Measurements from ENCODE around the gene TMEM88. TPM values are rescaled to one million over a fixed set of nuclear protein-coding genes. Genes with fewer than 3 reads are reported as not detected.

The TMEM88 gene
- total RNA-seq, 1 donor from 2014 or later: 3.4 TPM

DNA sequence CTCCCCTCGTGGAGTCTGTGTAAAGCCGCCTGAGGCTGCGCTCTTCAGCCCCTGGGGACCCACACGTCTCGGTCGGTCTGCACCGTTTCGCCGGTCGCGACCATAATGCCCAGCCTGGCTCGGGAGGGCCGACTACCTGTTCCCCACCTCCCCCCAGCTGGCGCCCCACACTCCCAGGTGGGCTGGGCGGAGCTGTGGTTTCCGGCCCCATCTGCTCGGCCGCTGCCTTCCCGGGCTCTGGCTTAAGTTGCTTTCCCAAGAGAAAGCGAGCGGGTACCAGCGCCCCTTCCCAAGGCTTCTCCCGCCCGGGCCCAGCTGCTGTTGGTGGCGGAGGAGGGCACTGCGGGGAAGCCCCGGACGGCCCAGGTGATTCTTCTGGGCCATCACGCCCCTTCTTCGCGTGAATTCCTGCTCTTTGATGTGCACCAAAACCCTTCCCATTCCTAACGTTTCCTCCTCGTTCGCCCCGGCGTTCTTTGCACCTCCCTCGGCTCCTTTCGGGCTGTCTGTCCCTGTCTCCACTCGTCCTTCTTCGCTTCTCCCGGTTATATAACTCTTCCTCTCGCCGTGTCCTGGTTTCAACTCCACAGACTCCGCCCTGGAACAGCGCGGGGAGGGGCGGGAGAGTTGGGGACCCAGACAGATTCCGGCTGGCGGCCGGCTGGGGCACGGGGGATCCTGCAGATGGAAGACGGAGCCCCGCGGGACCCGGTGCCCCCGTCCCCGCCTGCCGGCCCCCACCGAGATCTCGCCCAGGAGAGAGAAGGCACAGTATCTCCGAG, 18.9 kb upstream of the TMEM88 start:
- H3K4me1 Mint-ChIP-seq (ENCODE audit: unreplicated experiment): peaks cover 58% of the 10 kb centered on the region
- peak overlapping the region; percentile 99 for H3K27ac Mint-ChIP-seq (ENCODE audit: unreplicated experiment)
- TF ChIP-seq, protein P1, sequence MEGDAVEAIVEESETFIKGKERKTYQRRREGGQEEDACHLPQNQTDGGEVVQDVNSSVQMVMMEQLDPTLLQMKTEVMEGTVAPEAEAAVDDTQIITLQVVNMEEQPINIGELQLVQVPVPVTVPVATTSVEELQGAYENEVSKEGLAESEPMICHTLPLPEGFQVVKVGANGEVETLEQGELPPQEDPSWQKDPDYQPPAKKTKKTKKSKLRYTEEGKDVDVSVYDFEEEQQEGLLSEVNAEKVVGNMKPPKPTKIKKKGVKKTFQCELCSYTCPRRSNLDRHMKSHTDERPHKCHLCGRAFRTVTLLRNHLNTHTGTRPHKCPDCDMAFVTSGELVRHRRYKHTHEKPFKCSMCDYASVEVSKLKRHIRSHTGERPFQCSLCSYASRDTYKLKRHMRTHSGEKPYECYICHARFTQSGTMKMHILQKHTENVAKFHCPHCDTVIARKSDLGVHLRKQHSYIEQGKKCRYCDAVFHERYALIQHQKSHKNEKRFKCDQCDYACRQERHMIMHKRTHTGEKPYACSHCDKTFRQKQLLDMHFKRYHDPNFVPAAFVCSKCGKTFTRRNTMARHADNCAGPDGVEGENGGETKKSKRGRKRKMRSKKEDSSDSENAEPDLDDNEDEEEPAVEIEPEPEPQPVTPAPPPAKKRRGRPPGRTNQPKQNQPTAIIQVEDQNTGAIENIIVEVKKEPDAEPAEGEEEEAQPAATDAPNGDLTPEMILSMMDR (IDR thresholded peaks at IDR 0.05): no peak
- H3K27me3 Mint-ChIP-seq (ENCODE audit: unreplicated experiment): peaks cover 4% of the 10 kb centered on the region
- peaks cover 6% of the 10 kb centered on the region for H3K36me3 Mint-ChIP-seq (ENCODE audit: unreplicated experiment)
- H3K4me3 Mint-ChIP-seq (ENCODE audit: unreplicated experiment): peak overlapping the region; percentile 92
- no peaks in the 10 kb centered on the region for H3K9me3 Mint-ChIP-seq (ENCODE audit: unreplicated experiment)
- peak; percentile 91 for DNase-seq (ENCODE audit: extremely low spot score, unreplicated experiment)

GRCh38 chr17:7836596-7837407, 18.1 kb upstream of the TMEM88 start:
- H3K27ac Mint-ChIP-seq (ENCODE audit: unreplicated experiment): peak overlapping the region; percentile 99
- TF ChIP-seq, protein P1 (IDR thresholded peaks at IDR 0.05): no peak
- H3K4me3 Mint-ChIP-seq (ENCODE audit: unreplicated experiment): peak overlapping the region; percentile 92
- peaks cover 63% of the 10 kb centered on the region for H3K4me1 Mint-ChIP-seq (ENCODE audit: unreplicated experiment)
- peaks cover 3% of the 10 kb centered on the region for H3K27me3 Mint-ChIP-seq (ENCODE audit: unreplicated experiment)
- H3K36me3 Mint-ChIP-seq (ENCODE audit: unreplicated experiment): peaks cover 6% of the 10 kb centered on the region
- no peaks in the 10 kb centered on the region for H3K9me3 Mint-ChIP-seq (ENCODE audit: unreplicated experiment)
- DNase-seq (ENCODE audit: extremely low spot score, unreplicated experiment): peak; percentile 95

DNA sequence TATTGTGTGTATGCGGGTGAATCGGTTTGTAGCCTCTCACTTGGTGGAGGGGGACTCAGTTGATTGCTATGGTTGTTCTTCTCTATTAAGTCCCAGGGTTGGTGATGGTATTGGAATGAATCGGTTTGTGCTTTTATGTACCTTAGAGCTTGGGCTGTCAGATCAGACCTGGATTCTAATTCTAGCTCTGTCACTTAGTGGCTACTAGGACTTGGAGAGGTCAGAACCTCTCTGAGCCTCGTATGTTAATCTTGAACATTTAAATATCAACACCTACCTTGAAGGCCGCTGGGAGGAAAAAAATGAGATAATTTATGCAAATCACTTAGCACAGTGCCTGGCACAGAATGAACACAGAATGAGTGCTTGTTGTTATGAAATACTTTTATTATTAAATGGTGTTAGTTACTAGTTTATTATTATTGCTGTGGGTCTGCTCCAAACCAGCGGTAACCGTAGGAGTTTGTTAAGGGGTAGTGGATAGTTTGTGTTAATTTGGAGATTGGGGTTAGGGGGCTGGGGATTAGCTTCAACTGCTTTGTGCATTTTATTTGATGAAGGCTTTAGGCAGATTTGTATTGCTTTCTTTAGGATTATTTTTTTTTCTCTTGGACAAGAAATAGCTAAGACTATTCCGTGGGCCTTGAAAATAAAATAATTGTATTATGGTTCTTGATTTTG, 17.3 kb upstream of the TMEM88 start:
- H3K27ac Mint-ChIP-seq (ENCODE audit: unreplicated experiment): peak overlapping the region; percentile 99
- H3K4me1 Mint-ChIP-seq (ENCODE audit: unreplicated experiment): peaks cover 66% of the 10 kb centered on the region
- H3K4me3 Mint-ChIP-seq (ENCODE audit: unreplicated experiment): peak overlapping the region; percentile 92
- peaks cover 3% of the 10 kb centered on the region for H3K27me3 Mint-ChIP-seq (ENCODE audit: unreplicated experiment)
- TF ChIP-seq, protein P1 (IDR thresholded peaks at IDR 0.05): no peak
- no peak for DNase-seq (ENCODE audit: extremely low spot score, unreplicated experiment)
- peaks cover 6% of the 10 kb centered on the region for H3K36me3 Mint-ChIP-seq (ENCODE audit: unreplicated experiment)
- no peaks in the 10 kb centered on the region for H3K9me3 Mint-ChIP-seq (ENCODE audit: unreplicated experiment)

GRCh38 chr17:7838090-7839075, 16.5 kb upstream of the TMEM88 start:
- H3K36me3 Mint-ChIP-seq (ENCODE audit: unreplicated experiment): peaks cover 6% of the 10 kb centered on the region
- peak overlapping the region; percentile 92 for H3K4me3 Mint-ChIP-seq (ENCODE audit: unreplicated experiment)
- DNase-seq (ENCODE audit: extremely low spot score, unreplicated experiment): no peak
- TF ChIP-seq, protein P1 (IDR thresholded peaks at IDR 0.05): no peak
- H3K27ac Mint-ChIP-seq (ENCODE audit: unreplicated experiment): peak overlapping the region; percentile 99
- H3K4me1 Mint-ChIP-seq (ENCODE audit: unreplicated experiment): peaks cover 68% of the 10 kb centered on the region
- peaks cover under 1% of the 10 kb centered on the region for H3K27me3 Mint-ChIP-seq (ENCODE audit: unreplicated experiment)
- no peaks in the 10 kb centered on the region for H3K9me3 Mint-ChIP-seq (ENCODE audit: unreplicated experiment)
